Stimulated activated CD4-positive, alpha-beta T cell treated with anti-CD3 and anti-CD28 coated beads, Interleukin-2, amount 100 ng/mL, for 24 hours (primary cell): ENCODE results near the gene USE1.
A peak's percentile ranks its signal among the peaks of the same experiment; 100 is the strongest.
"Not testable (repeated sequence)": the region's sequence is repeated elsewhere in the genome, so short reads cannot be mapped to it uniquely, and the experiment has no call there.

Experiments used
- DNase-seq, 2 donors: peaks; one replicate each; pipeline ENCODE4 v3.0.0-alpha.2; 2020

USE1 gene

DNA sequence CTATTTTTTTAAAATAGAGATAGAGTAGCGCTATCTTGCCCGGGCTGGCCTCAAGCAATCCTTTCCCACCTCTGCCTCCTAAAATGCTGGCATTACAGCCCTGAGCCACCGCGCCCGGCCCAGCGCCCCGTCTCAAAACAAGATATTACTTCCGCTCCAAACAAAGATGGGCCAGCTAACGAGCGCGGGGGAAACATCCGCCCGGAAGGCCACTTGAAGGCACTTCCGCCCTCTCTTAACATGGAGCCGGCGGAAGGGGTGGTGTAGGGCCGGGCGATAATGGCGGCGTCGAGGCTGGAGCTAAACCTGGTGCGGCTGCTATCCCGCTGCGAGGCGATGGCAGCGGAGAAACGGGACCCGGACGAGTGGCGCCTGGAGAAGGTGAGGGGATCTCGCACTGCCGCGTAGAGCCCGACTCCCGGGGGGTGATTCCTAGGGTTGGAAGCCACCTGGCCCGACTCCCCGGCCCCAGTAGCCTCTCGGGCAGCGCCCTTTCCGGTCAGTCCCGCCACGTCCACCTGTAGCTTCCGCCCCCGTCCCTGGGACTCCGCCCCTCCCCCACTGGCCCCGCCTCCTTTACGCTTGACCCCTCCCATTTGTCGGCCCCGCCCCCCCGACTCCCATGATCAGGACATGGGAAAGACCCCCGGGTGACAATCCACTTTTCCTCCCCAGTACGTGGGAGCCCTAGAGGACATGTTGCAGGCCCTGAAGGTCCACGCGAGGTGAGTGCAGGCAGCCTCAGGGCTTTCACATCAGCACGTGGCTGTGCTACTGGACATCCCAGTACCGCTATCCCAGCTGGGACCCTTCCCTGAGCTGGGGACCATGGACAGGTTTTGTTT, at the start of gene USE1:
Gene USE1 (plus strand): TSS at position 231 of the 845 bp plus-strand sequence. CDS start 49 bp downstream, at position 280.
- peak; percentile 86 to 87 for DNase-seq

DNA sequence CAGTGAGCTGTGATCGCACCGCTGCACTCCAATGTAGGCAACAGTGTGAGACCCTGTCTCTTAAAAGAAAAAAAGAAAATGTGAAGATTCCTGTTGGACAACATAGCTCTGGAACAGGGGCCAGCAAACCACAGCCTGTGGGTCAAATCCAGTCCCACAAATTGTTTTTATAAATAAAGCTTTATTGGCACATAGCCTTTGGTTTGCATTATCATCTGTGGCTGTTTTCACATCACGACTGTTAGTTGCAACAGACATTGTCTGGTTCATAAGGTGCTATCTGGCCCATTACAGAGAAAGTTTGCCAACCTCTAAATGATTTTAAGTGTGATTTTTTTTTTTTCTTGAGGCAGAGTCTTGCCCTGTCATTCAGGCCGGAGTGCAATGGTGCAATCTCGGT, 49.4 kb upstream of the USE1 start:
- no peak for DNase-seq

DNA sequence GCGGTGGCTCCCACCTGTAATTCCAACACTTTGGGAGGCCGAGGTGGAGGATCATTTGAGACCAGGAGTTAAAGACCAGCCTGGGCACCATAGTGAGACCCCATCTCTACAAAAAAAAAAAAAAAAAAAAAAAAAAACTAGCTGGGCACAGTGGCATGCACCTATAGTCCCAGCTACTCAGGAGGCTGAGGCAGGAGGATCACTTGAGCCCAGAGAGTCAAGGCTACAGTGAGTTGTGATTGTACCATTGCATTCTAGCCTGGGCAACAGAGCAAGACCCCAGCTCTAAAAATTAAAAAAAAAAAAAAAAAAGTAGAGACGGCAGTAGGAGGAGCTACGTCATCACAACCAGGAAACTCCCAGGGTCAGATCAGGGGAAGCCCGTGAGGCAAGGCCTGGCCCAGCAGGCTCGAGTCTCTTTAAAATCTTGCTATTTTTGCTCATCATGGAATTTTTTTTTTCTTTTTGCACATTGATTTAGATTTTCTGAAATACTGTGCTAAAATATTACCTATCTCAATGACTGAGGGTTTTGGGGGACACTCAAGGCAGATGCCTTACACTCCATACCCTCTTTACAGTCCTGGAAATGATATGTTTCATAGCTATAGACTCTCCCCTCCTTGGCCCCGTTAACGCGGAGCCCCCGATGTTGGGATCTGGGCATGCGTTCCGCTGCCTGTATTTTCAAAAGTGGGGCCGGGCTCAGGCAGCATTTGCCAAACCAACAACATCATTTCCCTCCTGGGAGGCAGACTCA, 44.4 kb upstream of the USE1 start:
- DNase-seq = no peak

DNA sequence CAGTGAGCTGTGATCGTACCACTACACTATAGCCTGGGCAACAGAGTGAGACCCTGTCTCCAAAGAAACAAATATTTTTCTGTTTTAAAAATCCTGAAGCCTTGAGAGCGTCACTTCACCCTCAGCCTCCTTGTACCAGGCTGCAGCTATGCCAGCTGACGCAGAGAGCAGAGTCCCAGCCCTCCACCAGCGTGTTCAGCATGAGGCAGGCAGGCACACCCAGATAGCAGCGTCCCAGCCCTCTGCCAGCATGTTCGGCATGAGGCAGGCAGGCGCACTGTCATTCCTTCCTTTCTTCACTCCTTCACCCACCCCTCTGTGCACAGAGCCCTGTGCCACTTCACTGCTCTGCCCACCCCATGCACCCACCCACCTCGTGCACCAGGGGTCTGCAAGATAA, 43.3 kb upstream of the USE1 start:
- DNase-seq = no peak

DNA sequence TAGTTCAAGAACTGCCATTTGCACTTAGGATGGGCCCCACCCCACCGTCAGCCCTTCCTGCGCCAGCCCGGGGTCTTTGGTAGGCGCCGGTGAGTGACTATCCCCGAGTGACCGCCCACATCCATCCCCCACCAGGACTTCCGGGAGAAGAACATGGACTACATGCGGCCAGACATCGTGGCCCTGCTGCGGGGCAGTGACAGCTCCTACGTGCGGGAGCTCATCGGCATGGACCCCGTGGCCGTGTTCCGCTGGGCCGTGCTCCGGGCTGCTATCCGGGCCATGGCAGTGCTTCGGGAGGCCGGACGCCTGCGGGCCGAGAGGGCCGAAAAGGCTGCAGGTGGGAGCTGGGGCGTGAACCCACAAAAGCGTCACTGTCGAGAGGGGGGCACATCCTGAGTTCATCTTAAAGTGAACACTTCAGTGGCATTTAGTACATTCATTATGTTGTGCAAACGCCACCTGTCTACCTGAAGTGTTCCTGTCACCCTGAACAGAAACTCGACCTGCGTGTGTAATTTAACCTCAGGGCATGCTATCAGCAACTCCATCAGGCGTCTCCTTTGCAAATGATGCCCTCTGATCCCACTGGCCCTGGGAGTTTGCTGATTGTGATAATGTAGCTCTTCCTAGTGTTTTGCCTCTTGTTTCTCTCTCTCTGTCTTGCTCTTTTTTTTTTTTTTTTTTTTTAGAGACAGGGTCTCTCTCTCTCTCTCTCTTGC, 42.4 kb upstream of the USE1 start:
- DNase-seq = no peak

DNA sequence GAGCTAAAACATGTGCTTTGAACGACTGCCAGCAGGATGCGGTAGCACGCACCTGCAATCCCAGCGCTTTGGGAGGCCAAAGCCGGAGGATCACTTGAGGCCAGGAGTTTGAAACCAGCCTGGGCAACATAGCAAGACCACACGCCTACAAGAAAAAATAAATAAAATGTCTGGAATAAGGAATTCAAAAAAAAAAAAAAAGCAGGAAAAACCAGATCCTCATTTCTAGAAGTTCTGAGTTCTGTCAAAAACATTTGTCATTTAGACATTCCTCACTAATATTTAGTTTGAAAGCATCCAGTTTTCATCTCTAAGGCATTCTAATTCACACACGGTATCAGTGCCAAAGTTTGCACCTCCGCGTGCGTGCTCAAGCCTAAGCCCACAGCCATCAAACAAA, 36.9 kb upstream of the USE1 start:
- no peak for DNase-seq

GRCh38 chr19:17180997-17181702, 34.0 kb upstream of the USE1 start:
- DNase-seq = no peak

GRCh38 chr19:17183271-17183761, 31.8 kb upstream of the USE1 start:
- DNase-seq = peak; percentile 18 to 22

GRCh38 chr19:17183858-17184321, 31.3 kb upstream of the USE1 start:
- peak; percentile 14 to 21 for DNase-seq

GRCh38 chr19:17184371-17184841, 30.8 kb upstream of the USE1 start:
- DNase-seq = peak; percentile 34 to 42

DNA sequence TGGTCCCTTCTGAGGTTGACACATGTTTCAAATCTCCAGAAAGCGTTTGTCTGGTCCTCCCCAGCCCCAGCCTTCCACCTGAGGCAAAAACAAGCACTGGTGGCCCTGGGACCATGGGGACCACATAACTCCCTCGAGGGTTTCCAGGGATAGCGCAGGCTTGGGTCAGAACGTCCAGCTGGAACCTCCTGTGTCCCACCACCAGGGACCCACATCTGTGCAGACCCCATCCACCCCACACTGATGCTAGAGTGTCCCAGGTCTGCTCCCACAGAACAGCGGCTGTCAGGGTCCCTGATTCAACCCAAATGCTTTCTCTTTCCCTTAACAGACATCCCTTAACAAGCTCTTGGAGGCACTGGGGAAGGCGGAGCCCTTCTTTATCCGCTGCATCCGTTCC, 29.6 kb upstream of the USE1 start:
- DNase-seq = no peak

GRCh38 chr19:17191736-17192135, 23.4 kb upstream of the USE1 start:
- not testable (repeated sequence) for DNase-seq

- no peak for DNase-seq
Measured at GRCh38 chr19:17192751-17193150, 22.4 kb upstream of the USE1 start.

GRCh38 chr19:17194608-17195007, 20.5 kb upstream of the USE1 start:
- no peak for DNase-seq

DNA sequence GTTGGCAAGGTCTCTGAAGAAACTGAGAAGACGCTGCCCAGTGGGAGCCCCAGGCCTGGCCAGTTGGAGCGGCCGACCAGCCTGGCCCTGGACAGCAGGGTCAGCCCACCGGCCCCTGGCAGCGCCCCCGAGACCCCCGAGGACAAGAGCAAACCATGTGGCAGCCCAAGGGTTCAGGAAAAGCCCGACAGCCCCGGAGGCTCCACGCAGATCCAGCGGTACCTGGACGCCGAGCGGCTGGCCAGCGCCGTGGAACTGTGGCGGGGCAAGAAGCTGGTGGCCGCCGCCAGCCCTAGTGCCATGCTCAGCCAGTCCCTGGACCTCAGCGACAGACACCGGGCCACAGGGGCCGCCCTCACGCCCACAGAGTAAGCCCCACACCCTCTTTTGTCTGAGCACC, 20.1 kb upstream of the USE1 start:
- DNase-seq = no peak

GRCh38 chr19:17196610-17197009, 18.5 kb upstream of the USE1 start:
- DNase-seq = no peak

DNA sequence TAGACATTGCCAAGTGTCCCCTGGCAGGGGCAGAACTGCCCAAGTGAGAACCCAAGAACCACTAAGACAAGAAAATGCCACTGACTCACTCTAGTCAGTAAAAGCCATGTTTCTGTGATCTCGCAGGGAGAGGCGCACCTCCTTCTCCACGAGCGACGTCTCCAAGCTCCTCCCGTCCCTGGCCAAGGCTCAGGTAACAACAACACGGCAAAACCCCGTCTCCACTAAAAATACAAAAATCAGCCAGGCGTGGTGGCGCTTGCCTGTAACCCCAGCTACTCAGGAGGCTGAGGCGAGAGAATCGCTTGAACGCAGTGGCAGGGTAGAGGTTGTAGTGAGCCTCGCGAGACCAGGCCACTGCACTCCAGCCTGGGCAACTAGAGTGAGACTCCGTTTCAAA, 17.5 kb upstream of the USE1 start:
- no peak for DNase-seq

- DNase-seq = no peak
Measured at GRCh38 chr19:17200408-17201079, 14.6 kb upstream of the USE1 start.

DNA sequence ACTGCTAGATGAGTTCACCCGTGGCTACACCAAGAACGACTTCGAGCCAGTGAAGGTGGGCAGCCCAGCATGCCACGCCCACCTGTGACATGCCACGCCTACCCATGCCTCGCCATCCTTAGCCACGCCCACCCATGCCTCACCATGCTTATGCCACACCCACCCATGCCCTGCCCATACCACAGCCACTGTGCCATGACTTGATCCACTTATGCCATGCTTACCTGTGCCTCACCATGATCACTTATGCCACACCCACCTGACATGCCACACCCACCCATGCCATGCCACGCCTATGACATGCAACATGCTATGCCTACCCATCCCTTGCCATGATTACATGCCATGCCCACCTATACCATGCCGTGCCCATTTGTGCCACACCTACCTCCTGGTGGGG, 12.9 kb upstream of the USE1 start:
- peak in 1 of 2 donors; percentile 44 for DNase-seq

DNA sequence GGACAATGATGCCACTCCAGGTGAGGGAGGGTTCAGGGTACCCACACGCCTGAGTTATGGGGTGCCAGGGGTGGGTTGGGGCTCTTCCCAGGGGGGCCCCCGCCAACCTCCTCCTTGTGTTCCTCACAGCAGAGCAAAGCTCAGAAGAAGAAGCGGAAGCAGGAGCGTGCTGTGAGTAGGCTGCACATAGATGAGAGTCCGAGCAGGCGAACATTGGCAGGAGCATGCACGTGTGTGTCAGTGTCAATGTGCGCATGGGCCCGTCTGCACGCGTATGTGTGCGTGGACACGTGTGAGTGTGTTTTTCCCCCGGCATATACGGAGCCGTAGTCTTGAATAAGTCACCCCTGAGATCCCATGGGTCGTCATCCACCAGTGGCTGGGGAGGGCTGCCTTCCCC, 12.4 kb upstream of the USE1 start:
- DNase-seq = no peak

DNA sequence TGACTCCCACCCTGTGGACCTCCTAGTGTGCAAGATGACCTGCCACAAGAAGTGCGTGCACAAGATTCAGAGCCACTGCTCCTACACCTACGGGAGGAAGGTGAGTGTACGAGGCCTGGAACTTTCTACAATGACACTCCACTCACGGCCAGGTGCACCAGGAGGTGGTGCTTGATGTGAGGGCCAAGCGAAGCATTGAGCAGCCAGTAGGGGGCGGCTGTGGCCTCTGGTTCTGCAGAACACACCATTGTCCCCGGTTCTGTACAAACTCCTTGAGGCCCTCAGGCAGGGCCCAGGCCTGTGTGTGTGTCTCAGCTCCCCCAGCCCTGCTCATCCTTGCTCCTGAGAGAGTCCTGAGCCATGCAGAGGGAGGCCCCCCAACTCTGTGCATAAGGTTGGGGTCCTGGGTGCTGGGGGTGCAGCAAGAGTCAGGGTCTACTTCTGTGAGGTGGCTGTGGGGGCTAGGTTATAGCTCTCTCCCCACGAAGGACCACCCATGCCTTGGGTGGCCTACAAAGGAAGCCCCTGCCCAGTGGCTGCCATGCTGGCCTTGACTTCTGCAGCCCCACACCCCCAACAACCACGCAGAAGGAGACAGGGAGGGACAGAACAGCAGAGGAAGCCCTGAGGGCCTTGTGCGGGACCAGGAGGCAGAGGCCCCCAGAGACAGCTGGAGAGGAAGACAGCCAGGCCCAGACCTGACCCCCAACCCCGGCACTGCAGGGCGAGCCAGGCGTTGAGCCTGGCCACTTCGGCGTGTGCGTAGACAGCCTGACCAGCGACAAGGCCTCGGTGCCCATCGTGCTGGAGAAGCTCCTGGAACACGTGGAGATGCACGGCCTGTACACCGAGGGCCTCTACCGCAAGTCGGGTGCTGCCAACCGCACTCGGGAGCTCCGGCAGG, 9.7 kb upstream of the USE1 start:
- DNase-seq = peak; percentile 67 to 70
